ENCODE results near the gene TAOK2. TPM values are rescaled to one million over a fixed set of nuclear protein-coding genes. Genes with fewer than 3 reads are reported as not detected.

Gene TAOK2
- total and polyA plus RNA-seq, 2 of the 13 experiments (the other 11 are each of a cell fraction or from before 2014, with no cell fraction given), result 17.4 to 43.2 TPM

GRCh38 chr16:29961479-29962343, 12.0 kb upstream of the TAOK2 start, which contains the start of gene TMEM219 (continued):
- TF ChIP-seq ZNF407 (CRISPR knock-in tag; IDR thresholded peaks at IDR 0.05; ENCODE audit: not compliant biosample characterization) (no peak), SP2 (CRISPR knock-in tag; IDR thresholded peaks at IDR 0.05) (0 out of 2 replicates have a peak, but pooled peaks have one; percentile 0), PHF20 (CRISPR knock-in tag; IDR thresholded peaks at IDR 0.05) (no peak; the same call in none of the 2 replicates), ZNF512B (CRISPR knock-in tag; IDR thresholded peaks at IDR 0.05; ENCODE audit: borderline replicate concordance) (no peak), REL (CRISPR knock-in tag; conservative IDR thresholded peaks at IDR 0.05) (no peak), DPF2 (CRISPR knock-in tag; IDR thresholded peaks at IDR 0.05; ENCODE audit: borderline replicate concordance, low read depth) (no peak), GPBP1L1 (CRISPR knock-in tag; IDR thresholded peaks at IDR 0.05) (no peak), MED8 (CRISPR knock-in tag; IDR thresholded peaks at IDR 0.05; ENCODE audit: insufficient replicate concordance) (peak; percentile 60), PLRG1 (conservative IDR thresholded peaks at IDR 0.05) (no peak), DZIP1 (CRISPR knock-in tag; IDR thresholded peaks at IDR 0.05) (no peak)

Data from HepG2 (cell line).